Hepatocyte (in vitro differentiated cells): ENCODE measurements around the gene THEMIS2.

ENCODE experiments used
- CTCF ChIP-seq: fragments of 200-600 bp; sonication (generic); IDR thresholded peaks from 2 replicates; pipeline ENCODE4 v1.5.1; 2016; ENCODE audit warnings: antibody characterized with exemption, mild to moderate bottlenecking; ENCODE audit not compliant: poor library complexity
- EZH2 ChIP-seq: fragments of 200-600 bp; sonication (generic); IDR thresholded peaks from 2 replicates; pipeline ENCODE4 v1.6.1; 2016; ENCODE audit warnings: antibody characterized with exemption, mild to moderate bottlenecking, borderline replicate concordance

- no peak for TF ChIP-seq EZH2
- no peak for TF ChIP-seq CTCF
These were observed 36.8 kb upstream of the THEMIS2 start for GRCh38 chr1:27835501-27835900.
